Kidney epithelial cell (primary cell): ENCODE measurements around the gene RPS24. TPM values are rescaled to one million over a fixed set of nuclear protein-coding genes. Genes with fewer than 3 reads are reported as not detected.
"Not testable (repeated sequence)": the region's sequence is repeated elsewhere in the genome, so short reads cannot be mapped to it uniquely, and the experiment has no call there.

Source experiments
- DNase-seq: peaks from one replicate; pipeline ENCODE4 v3.0.0-alpha.2; 2010; ENCODE audit warnings: low read depth
- H3K27me3 ChIP-seq: 2 replicates; pipeline ENCODE4 v1.6.0; 2011; ENCODE audit warnings: low read length; ENCODE audit not compliant: control insufficient read depth, insufficient read depth
- H3K36me3 ChIP-seq: 2 replicates; pipeline ENCODE4 v1.5.1; 2011; ENCODE audit warnings: low read length; ENCODE audit not compliant: control insufficient read depth, insufficient read depth
- H3K4me3 ChIP-seq: 2 replicates; pipeline ENCODE4 v1.5.1; 2011; ENCODE audit warnings: low read depth, mild to moderate bottlenecking, control low read depth, low read length
- CTCF ChIP-seq: IDR thresholded peaks from 2 replicates; pipeline ENCODE4 v1.5.1; 2011; ENCODE audit warnings: mild to moderate bottlenecking, moderate library complexity, low read length, control low read depth, inconsistent platforms; ENCODE audit not compliant: insufficient read depth, poor library complexity, severe bottlenecking
- total RNA-seq: library from RNA; depleted of rRNA; stranded (reverse); fragments of >200 nt; gene quantifications from 2 replicates; pipeline ENCODE4 v1.2.3, GENCODE V29; 2015

RPS24 gene
- 2,651 and 2,689 TPM in 2 replicates for total RNA-seq

- Histone ChIP-seq H3K27me3 (no peaks in the 10 kb centered on the region), H3K36me3 (peaks cover 1% of the 10 kb centered on the region), H3K4me3 (peak within 1 kb of the TSS; percentile 87)
- no peak for TF ChIP-seq CTCF
- DNase-seq: peak; percentile 88
Measured at GRCh38 chr10:78033637-78034470, at the start of gene RPS24. RPS24 (plus strand) TSS chr10:78033863; CDS start chr10:78033902, 39 bp downstream.

- no peak for DNase-seq
- H3K27me3 ChIP-seq: no peaks in the 10 kb centered on the region
- H3K4me3 ChIP-seq: no peak overlapping the region
- TF ChIP-seq CTCF: no peak
- peaks cover 1% of the 10 kb centered on the region for H3K36me3 ChIP-seq
Measured at GRCh38 chr10:77984986-77985385, 48.7 kb upstream of the RPS24 start.

GRCh38 chr10:77987671-77988255 is 45.9 kb upstream of the RPS24 start:
- DNase-seq: no peak
- H3K27me3 ChIP-seq: no peaks in the 10 kb centered on the region
- no peaks in the 10 kb centered on the region for H3K36me3 ChIP-seq
- H3K4me3 ChIP-seq: no peak overlapping the region
- TF ChIP-seq CTCF: no peak

- DNase-seq: no peak
- Histone ChIP-seq H3K27me3 (no peaks in the 10 kb centered on the region), H3K36me3 (no peaks in the 10 kb centered on the region)
Measured at GRCh38 chr10:77989081-77989724, 44.5 kb upstream of the RPS24 start.

GRCh38 chr10:77993620-77994019 is 40.0 kb upstream of the RPS24 start:
- no peaks in the 10 kb centered on the region for H3K27me3 ChIP-seq
- DNase-seq: no peak
- H3K36me3 ChIP-seq: no peaks in the 10 kb centered on the region
- H3K4me3 ChIP-seq: no peak overlapping the region
- no peak for TF ChIP-seq CTCF

More at GRCh38 chr10:77989081-77989724, 44.5 kb upstream of the RPS24 start:
- TF ChIP-seq CTCF: no peak
- H3K4me3 ChIP-seq: no peak overlapping the region

GRCh38 chr10:77998780-77999179 is 34.9 kb upstream of the RPS24 start:
- H3K4me3 ChIP-seq, H3K36me3 ChIP-seq, DNase-seq, H3K27me3 ChIP-seq: not testable (repeated sequence)
